H4 (cell line): Measurements from ENCODE around the gene RP9. TPM values are rescaled to one million over a fixed set of nuclear protein-coding genes. Genes with fewer than 3 reads are reported as not detected.
"Not testable (repeated sequence)": the region's sequence is repeated elsewhere in the genome, so short reads cannot be mapped to it uniquely, and the experiment has no call there.

Source experiments
- DNase-seq: peaks from one replicate; pipeline ENCODE4 v3.0.0-alpha.2; 2015; ENCODE audit warnings: low spot score
- total RNA-seq: library from RNA; depleted of rRNA; stranded (reverse); fragments of >200 nt; shearing (Covaris generic); gene quantifications from 2 replicates; pipeline ENCODE4 v1.2.3, GENCODE V29; 2014

RP9 gene
- total RNA-seq, 1 experiment from 2014 or later = 24.9 TPM

- no peak for DNase-seq
These were observed 7.3 kb downstream of the RP9 start for GRCh38 chr7:33101906-33102305.

GRCh38 chr7:33100770-33101169 is 8.4 kb downstream of the RP9 start:
- no peak for DNase-seq

- no peak for DNase-seq
These were observed 9.9 kb downstream of the RP9 start for GRCh38 chr7:33099154-33099940.

GRCh38 chr7:33094745-33095275 is 14.4 kb downstream of the RP9 start:
- not testable (repeated sequence) for DNase-seq

- DNase-seq = no peak
These were observed 15.9 kb downstream of the RP9 start for GRCh38 chr7:33093266-33093665.

- no peak for DNase-seq
These were observed 17.5 kb downstream of the RP9 start for GRCh38 chr7:33091641-33092191.

- no peak for DNase-seq
These were observed 18.1 kb downstream of the RP9 start for GRCh38 chr7:33091111-33091531.

- no peak for DNase-seq
These were observed 20.1 kb downstream of the RP9 start for GRCh38 chr7:33089142-33089541.

GRCh38 chr7:33087858-33088257 is 21.3 kb downstream of the RP9 start:
- no peak for DNase-seq

- DNase-seq = no peak
These were observed 21.8 kb downstream of the RP9 start for GRCh38 chr7:33087356-33087755.

GRCh38 chr7:33079763-33080690 is 29.2 kb downstream of the RP9 start:
- DNase-seq = no peak

GRCh38 chr7:33079096-33079495 is 30.1 kb downstream of the RP9 start:
- DNase-seq = no peak

GRCh38 chr7:33076737-33077136 is 32.5 kb downstream of the RP9 start:
- DNase-seq = no peak

GRCh38 chr7:33075818-33076518 is 33.2 kb downstream of the RP9 start:
- no peak for DNase-seq

- DNase-seq = no peak
These were observed 36.0 kb downstream of the RP9 start for GRCh38 chr7:33073243-33073642.

- peak; percentile 65 for DNase-seq
These were observed 36.7 kb downstream of the RP9 start for GRCh38 chr7:33072471-33072870.

- no peak for DNase-seq
These were observed 38.4 kb downstream of the RP9 start for GRCh38 chr7:33070831-33071230.

- no peak for DNase-seq
These were observed 38.9 kb downstream of the RP9 start for GRCh38 chr7:33070277-33070676.

GRCh38 chr7:33067921-33068320 is 41.3 kb downstream of the RP9 start:
- DNase-seq = no peak

- no peak for DNase-seq
These were observed 42.4 kb downstream of the RP9 start for GRCh38 chr7:33066771-33067170.

- DNase-seq = no peak
These were observed 43.2 kb downstream of the RP9 start for GRCh38 chr7:33065981-33066380.
